Testis (tissue), 3 donors: Measurements from ENCODE around the gene KRTAP19-4. TPM values are rescaled to one million over a fixed set of nuclear protein-coding genes. Genes with fewer than 3 reads are reported as not detected.

Source experiments
- DNase-seq: peaks from one replicate; pipeline ENCODE4 v3.0.0-alpha.2; 2019
- H3K27ac ChIP-seq, 2 donors: fragments of 200-600 bp; sonication (generic); one replicate each; pipeline ENCODE4 v1.5.1; 2019
- H3K27me3 ChIP-seq: fragments of 200-600 bp; sonication (generic); one replicate; pipeline ENCODE4 v1.5.1; 2019
- H3K36me3 ChIP-seq: fragments of 200-600 bp; sonication (generic); one replicate; pipeline ENCODE4 v1.5.1; 2017; ENCODE audit warnings: low read depth; ENCODE audit errors: missing control alignments
- H3K4me1 ChIP-seq: fragments of 200-600 bp; sonication (generic); one replicate; pipeline ENCODE4 v1.5.1; 2019
- H3K4me3 ChIP-seq, 2 donors: fragments of 200-600 bp; sonication (generic); one replicate each; pipeline ENCODE4 v1.5.1; 2017 to 2019
- H3K9me3 ChIP-seq: fragments of 200-600 bp; sonication (generic); one replicate; pipeline ENCODE4 v1.5.1; 2017
- CTCF ChIP-seq, 3 experiments: fragments of 450-650 bp in 2 of 3; fragments of 200-600 bp in 1 of 3; sonication (generic) in 1 of 3; IDR thresholded peaks; one replicate each; pipeline ENCODE4 v1.5.1; 2016 to 2019; ENCODE audit warnings: antibody characterized with exemption in 3 of 3, mild to moderate bottlenecking in 2 of 3, moderate library complexity in 1 of 3
- POLR2A ChIP-seq: fragments of 450-650 bp; IDR thresholded peaks from one replicate; pipeline ENCODE4 v1.6.1; 2017; ENCODE audit warnings: antibody characterized with exemption, mild to moderate bottlenecking, moderate library complexity
- WGBS, 2 donors: methylation state at CpG; one replicate each; pipeline ENCODE4 v1.1.5; 2018; 5-methylcytosine and 5-hydroxymethylcytosine counted together
- intact Hi-C: fragments of 100-400 bp; cut with DNase I; formaldehyde crosslinking; loops from one replicate; pipeline ENCODE4 v1.15.1; 2023; ENCODE audit warnings: low total_unique reads
- polyA plus RNA-seq: library from polyadenylated mRNA; stranded (reverse); fragments of 350-450 nt; fragmentation: Illumina TruSeq; extraction: RNeasy Lipid Tissue Mini Kit (QIAGEN cat#74804); gene quantifications from one replicate; pipeline ENCODE4 v1.2.3, GENCODE V29; 2014; ENCODE audit warnings: low read depth, low replicate concordance; ENCODE audit not compliant: insufficient read depth
- total RNA-seq, 2 donors: library from RNA; depleted of rRNA; stranded (reverse); fragments of >200 nt; gene quantifications; one replicate each; pipeline ENCODE4 v1.2.3, GENCODE V29; 2016

KRTAP19-4 gene
- total and polyA plus RNA-seq, 3 donors from 2014 or later, result not detected

- intact Hi-C loops, result no loop called here
- 83 to 84% methylated on average over 4 to 7 of the region's 7 CpGs for WGBS, 2 donors
- no peaks in the 10 kb centered on the region for H3K27me3 ChIP-seq
- TF ChIP-seq POLR2A (no peak), CTCF (IDR thresholded peaks at IDR 0.05) (no peak)
- DNase-seq, result no peak
- H3K27ac ChIP-seq, result no peak within 1 kb of the TSS
- H3K36me3 ChIP-seq, result no peaks in the 10 kb centered on the region
- H3K4me3 ChIP-seq, result no peak within 1 kb of the TSS
- H3K9me3 ChIP-seq, result no peaks in the 10 kb centered on the region
- H3K4me1 ChIP-seq, result no peaks in the 10 kb centered on the region
These were observed 16.8 kb downstream of the KRTAP19-4 start, which contains the start of gene KRTAP19-1 for GRCh38 chr21:30480145-30480544. Gene KRTAP19-1 (minus strand): TSS chr21:30480367. CDS start chr21:30480317, 50 bp downstream.

- no peak overlapping the region for H3K4me3 ChIP-seq
- TF ChIP-seq CTCF (IDR thresholded peaks at IDR 0.05) (no peak), POLR2A (no peak)
- H3K36me3 ChIP-seq, result no peaks in the 10 kb centered on the region
- H3K27me3 ChIP-seq, result no peaks in the 10 kb centered on the region
- DNase-seq, result no peak
- H3K9me3 ChIP-seq, result no peaks in the 10 kb centered on the region
- no peak overlapping the region for H3K27ac ChIP-seq
- intact Hi-C loops, result no loop called here
- 51 to 67% methylated on average over 4 of the region's 4 CpGs for WGBS, 2 donors
- H3K4me1 ChIP-seq, result no peaks in the 10 kb centered on the region
These were observed 17.7 kb downstream of the KRTAP19-4 start for GRCh38 chr21:30479259-30479658.

GRCh38 chr21:30478004-30478403, 19.0 kb downstream of the KRTAP19-4 start:
- no peak for DNase-seq
- 39 to 40% methylated on average over 3 of the region's 3 CpGs for WGBS, 2 donors

GRCh38 chr21:30468900-30469714, 27.9 kb downstream of the KRTAP19-4 start:
- H3K36me3 ChIP-seq, result no peaks in the 10 kb centered on the region
- 38 to 55% methylated on average over 6 of the region's 6 CpGs for WGBS, 2 donors
- no peaks in the 10 kb centered on the region for H3K9me3 ChIP-seq
- DNase-seq, result no peak
- intact Hi-C loops, result no loop called here
- H3K27ac ChIP-seq, result no peak overlapping the region
- H3K4me3 ChIP-seq, result no peak overlapping the region
- no peak for TF ChIP-seq CTCF (IDR thresholded peaks at IDR 0.05)
- no peaks in the 10 kb centered on the region for H3K27me3 ChIP-seq
- H3K4me1 ChIP-seq, result no peaks in the 10 kb centered on the region

More at GRCh38 chr21:30478004-30478403, 19.0 kb downstream of the KRTAP19-4 start:
- H3K9me3 ChIP-seq, result no peaks in the 10 kb centered on the region
- intact Hi-C loops, result no loop called here
- TF ChIP-seq POLR2A (no peak), CTCF (IDR thresholded peaks at IDR 0.05) (no peak)
- H3K27ac ChIP-seq, result no peak overlapping the region
- H3K27me3 ChIP-seq, result no peaks in the 10 kb centered on the region
- H3K4me1 ChIP-seq, result no peaks in the 10 kb centered on the region
- H3K36me3 ChIP-seq, result no peaks in the 10 kb centered on the region
- H3K4me3 ChIP-seq, result no peak overlapping the region

- TF ChIP-seq POLR2A (no peak), CTCF (IDR thresholded peaks at IDR 0.05) (peak in 2 of 3 experiments; percentile 43 to 63)
- no peaks in the 10 kb centered on the region for H3K27me3 ChIP-seq
- no peak overlapping the region for H3K27ac ChIP-seq
- peak; percentile 18 for DNase-seq
- H3K36me3 ChIP-seq, result no peaks in the 10 kb centered on the region
- no peaks in the 10 kb centered on the region for H3K4me1 ChIP-seq
- no peaks in the 10 kb centered on the region for H3K9me3 ChIP-seq
- 32 to 36% methylated on average over 3 of the region's 3 CpGs for WGBS, 2 donors
- peak overlapping the region in 1 of 2 donors; percentile 22 for H3K4me3 ChIP-seq
- intact Hi-C loops, result no loop called here
These were observed 33.3 kb downstream of the KRTAP19-4 start for GRCh38 chr21:30463713-30464112.
